Fibroblast of lung (primary cell): ENCODE measurements around the gene ELMO2. TPM values are rescaled to one million over a fixed set of nuclear protein-coding genes. Genes with fewer than 3 reads are reported as not detected.

Experiments used
- DNase-seq, 2 donors: peaks; one replicate each; pipeline versions ENCODE4 v3.0.0 to v3.0.0-alpha.2; 2010; ENCODE audit warnings: low read depth in 2 of 2
- H2AFZ ChIP-seq: 2 replicates; pipeline ENCODE4 v1.5.1; 2012; ENCODE audit warnings: low read length, control low read depth, inconsistent platforms
- H3K27ac ChIP-seq: 2 replicates; pipeline ENCODE4 v1.5.1; 2011; ENCODE audit warnings: low read length, control low read depth; ENCODE audit not compliant: insufficient read depth
- H3K27me3 ChIP-seq: 2 replicates; pipeline ENCODE4 v1.5.1; 2011; ENCODE audit warnings: mild to moderate bottlenecking, low read length; ENCODE audit not compliant: control insufficient read depth, insufficient read depth
- H3K36me3 ChIP-seq: 2 replicates; pipeline ENCODE4 v1.5.1; 2011; ENCODE audit warnings: low read length; ENCODE audit not compliant: control insufficient read depth, insufficient read depth
- H3K4me1 ChIP-seq: 2 replicates; pipeline ENCODE4 v1.5.1; 2011; ENCODE audit warnings: low read length; ENCODE audit not compliant: control insufficient read depth, insufficient read depth; ENCODE audit errors: extremely low read depth
- H3K4me2 ChIP-seq: 2 replicates; pipeline ENCODE4 v1.5.1; 2011; ENCODE audit warnings: low read length, control low read depth; ENCODE audit not compliant: insufficient read depth; ENCODE audit errors: extremely low read depth
- H3K4me3 ChIP-seq, 4 experiments: fragments of 200-600 bp in 1 of 4; sonication (generic) in 1 of 4; replicated peaks in 1 of 4; 2 replicates each; pipeline ENCODE4 v1.5.1; 2011 to 2016; ENCODE audit warnings: low read length in 4 of 4, low read depth in 3 of 4, mild to moderate bottlenecking in 3 of 4, control low read depth in 2 of 4, inconsistent platforms in 1 of 4, mixed read lengths in 1 of 4; ENCODE audit not compliant: insufficient read depth in 1 of 4; ENCODE audit errors: control extremely low read depth in 1 of 4
- H3K79me2 ChIP-seq: 2 replicates; pipeline ENCODE4 v1.5.1; 2012; ENCODE audit warnings: mild to moderate bottlenecking, low read length, inconsistent platforms; ENCODE audit not compliant: control insufficient read depth, insufficient read depth
- H3K9ac ChIP-seq: 2 replicates; pipeline ENCODE4 v1.5.1; 2011; ENCODE audit warnings: mild to moderate bottlenecking, low read length, control low read depth; ENCODE audit not compliant: insufficient read depth
- H3K9me3 ChIP-seq: 2 replicates; pipeline ENCODE4 v1.5.1; 2012; ENCODE audit warnings: low read depth, low read length; ENCODE audit not compliant: control insufficient read depth, insufficient read depth
- H4K20me1 ChIP-seq: 2 replicates; pipeline ENCODE4 v1.5.1; 2011; ENCODE audit warnings: low read length; ENCODE audit not compliant: control insufficient read depth, insufficient read depth; ENCODE audit errors: extremely low read depth
- EZH2 ChIP-seq: IDR thresholded peaks from 2 replicates; pipeline ENCODE4 v1.5.1; 2012; ENCODE audit warnings: low read length, control low read depth, mild to moderate bottlenecking; ENCODE audit errors: missing control alignments
- polyA plus RNA-seq, 2 donors: library from polyadenylated mRNA; depleted of rRNA in 1 of 2; stranded (reverse) in 1 of 2; unstranded in 1 of 2; fragments of >200 nt; gene quantifications; 2 replicates each; pipeline ENCODE4 v1.2.1, GENCODE V29; 2011 to 2012; ENCODE audit warnings: missing spikeins in 1 of 2
- total RNA-seq: library from RNA; depleted of rRNA; stranded (reverse); fragments of >200 nt; gene quantifications from 2 replicates; pipeline ENCODE4 v1.2.1, GENCODE V29; 2014
- TF ChIP-seq, protein P1 (sequence below), 2 donors: IDR thresholded peaks in 1 of 2; conservative IDR thresholded peaks in 1 of 2; 1 replicate in 1 of 2; 2 replicates in 1 of 2; pipeline ENCODE4 v1.5.1; 2011 to 2012; ENCODE audit warnings: low read length in 2 of 2, control low read depth in 1 of 2, inconsistent platforms in 1 of 2, low read depth in 1 of 2, mild to moderate bottlenecking in 1 of 2

The ELMO2 gene
- total and polyA plus RNA-seq, 2 donors (not counting 1 experiment from before 2014, with no cell fraction given) = 33.7 to 43.8 TPM

DNA sequence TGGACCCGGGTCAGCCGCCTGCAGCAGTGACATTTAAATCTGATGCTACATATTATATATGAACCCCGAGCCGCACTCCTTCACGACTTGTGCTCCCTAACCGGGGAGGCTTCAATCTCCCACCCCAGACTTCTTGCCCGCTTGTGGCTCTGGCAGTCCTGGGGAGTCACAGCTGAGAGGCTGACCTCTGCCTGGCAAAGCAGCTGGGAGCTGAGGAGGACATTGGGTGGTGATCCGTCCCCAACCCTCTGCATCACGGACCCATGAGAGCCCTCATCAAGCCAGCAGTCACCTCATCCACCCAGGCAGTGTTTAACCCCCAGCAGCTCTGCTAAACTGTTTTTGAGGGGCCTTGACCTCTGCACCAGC lies 64.4 kb downstream of the ELMO2 start:
- H3K27me3 ChIP-seq = peaks cover 46% of the 10 kb centered on the region
- DNase-seq = no peak

DNA sequence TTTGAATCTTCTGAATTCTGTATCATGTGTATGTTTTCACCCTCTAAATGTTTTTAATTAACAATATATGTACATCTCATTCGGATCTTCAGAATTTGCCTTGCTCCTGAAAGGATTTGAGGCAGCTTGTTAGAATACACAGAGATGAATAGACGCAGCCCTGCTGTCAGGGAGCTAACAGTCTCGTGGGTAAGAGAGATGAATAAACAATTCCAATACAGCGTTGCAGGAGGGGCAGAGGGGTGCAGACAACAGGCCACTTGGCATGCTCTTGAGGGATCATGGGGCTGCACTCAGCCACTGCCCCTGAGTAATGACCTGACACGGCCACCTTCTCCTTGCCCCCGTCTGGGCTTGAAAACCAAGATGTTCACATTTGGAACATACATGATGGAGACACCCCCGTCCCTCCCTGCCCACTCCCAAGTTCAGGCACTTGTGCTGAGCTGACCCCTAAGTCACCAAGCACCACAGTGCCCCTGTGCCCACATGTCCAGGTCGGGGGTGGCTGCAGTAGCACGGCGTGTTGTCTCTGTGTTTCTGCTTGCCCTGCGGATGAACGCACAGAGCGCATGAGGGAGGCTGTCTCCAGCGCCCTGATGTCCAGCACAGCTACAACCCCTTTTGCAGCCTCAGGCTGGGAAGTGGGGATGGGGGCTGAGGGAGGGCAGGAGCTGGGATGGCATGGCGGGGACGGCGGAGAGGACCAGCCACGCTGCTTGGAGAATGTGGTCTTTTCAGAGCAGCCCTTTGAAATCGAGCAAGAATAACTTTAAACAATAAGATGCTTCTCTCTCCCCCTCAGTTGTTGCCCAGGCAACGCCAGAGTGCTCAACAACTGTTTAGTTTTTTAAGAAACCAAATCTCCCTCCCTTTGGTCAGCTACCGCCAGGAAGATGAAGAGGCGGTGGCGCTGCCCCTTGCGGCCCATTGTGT lies 65.1 kb downstream of the ELMO2 start:
- Histone ChIP-seq H3K79me2 (no peaks in the 10 kb centered on the region), H3K27me3 (peaks cover 46% of the 10 kb centered on the region), H3K4me1 (no peaks in the 10 kb centered on the region), H3K27ac (no peak overlapping the region), H3K4me2 (no peak overlapping the region), H3K36me3 (no peaks in the 10 kb centered on the region), H3K9me3 (no peaks in the 10 kb centered on the region), H4K20me1 (no peaks in the 10 kb centered on the region), H3K9ac (no peak overlapping the region), H2AFZ (no peak overlapping the region), H3K4me3 (no peak overlapping the region)
- TF ChIP-seq, protein P1, sequence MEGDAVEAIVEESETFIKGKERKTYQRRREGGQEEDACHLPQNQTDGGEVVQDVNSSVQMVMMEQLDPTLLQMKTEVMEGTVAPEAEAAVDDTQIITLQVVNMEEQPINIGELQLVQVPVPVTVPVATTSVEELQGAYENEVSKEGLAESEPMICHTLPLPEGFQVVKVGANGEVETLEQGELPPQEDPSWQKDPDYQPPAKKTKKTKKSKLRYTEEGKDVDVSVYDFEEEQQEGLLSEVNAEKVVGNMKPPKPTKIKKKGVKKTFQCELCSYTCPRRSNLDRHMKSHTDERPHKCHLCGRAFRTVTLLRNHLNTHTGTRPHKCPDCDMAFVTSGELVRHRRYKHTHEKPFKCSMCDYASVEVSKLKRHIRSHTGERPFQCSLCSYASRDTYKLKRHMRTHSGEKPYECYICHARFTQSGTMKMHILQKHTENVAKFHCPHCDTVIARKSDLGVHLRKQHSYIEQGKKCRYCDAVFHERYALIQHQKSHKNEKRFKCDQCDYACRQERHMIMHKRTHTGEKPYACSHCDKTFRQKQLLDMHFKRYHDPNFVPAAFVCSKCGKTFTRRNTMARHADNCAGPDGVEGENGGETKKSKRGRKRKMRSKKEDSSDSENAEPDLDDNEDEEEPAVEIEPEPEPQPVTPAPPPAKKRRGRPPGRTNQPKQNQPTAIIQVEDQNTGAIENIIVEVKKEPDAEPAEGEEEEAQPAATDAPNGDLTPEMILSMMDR (conservative IDR thresholded peaks at IDR 0.05 in 1 of 2, IDR thresholded peaks at IDR 0.05 in 1 of 2; ENCODE audit: low read depth in 1 of 2, low read length in 2 of 2) = no peak
- peak; percentile 65 for TF ChIP-seq EZH2
- DNase-seq = no peak

More for the DNA sequence above, 64.4 kb downstream of the ELMO2 start:
- TF ChIP-seq, protein P1 (conservative IDR thresholded peaks at IDR 0.05 in 1 of 2, IDR thresholded peaks at IDR 0.05 in 1 of 2; ENCODE audit: low read depth in 1 of 2, low read length in 2 of 2) = no peak
- no peak for TF ChIP-seq EZH2
- Histone ChIP-seq H3K9ac (no peak overlapping the region), H3K36me3 (no peaks in the 10 kb centered on the region), H4K20me1 (no peaks in the 10 kb centered on the region), H3K27ac (no peak overlapping the region), H3K4me2 (no peak overlapping the region), H2AFZ (no peak overlapping the region), H3K4me3 (no peak overlapping the region), H3K4me1 (no peaks in the 10 kb centered on the region), H3K9me3 (no peaks in the 10 kb centered on the region), H3K79me2 (no peaks in the 10 kb centered on the region)

DNA sequence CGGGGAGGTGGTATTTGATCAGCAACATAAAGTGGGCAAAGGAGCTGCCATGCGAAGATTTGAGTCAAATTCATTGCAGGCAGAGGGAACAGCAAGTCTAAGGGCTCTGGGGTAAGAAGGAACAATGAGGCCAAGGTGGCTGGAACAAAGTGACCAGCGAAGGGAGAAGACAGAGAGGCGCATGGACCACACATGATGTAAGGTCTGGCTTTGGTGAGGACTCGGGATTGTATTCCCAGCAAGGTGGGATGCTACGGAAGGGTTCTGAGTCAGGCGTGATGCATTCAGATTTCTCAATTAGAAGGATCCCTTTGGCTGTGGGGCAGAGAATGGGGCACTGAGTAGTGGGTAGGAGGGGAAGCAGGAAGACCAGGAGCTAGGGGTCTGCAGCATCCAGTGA lies 67.4 kb downstream of the ELMO2 start:
- DNase-seq = no peak
- Histone ChIP-seq H3K9me3 (no peaks in the 10 kb centered on the region), H2AFZ (no peak overlapping the region), H3K27me3 (peaks cover 47% of the 10 kb centered on the region), H3K9ac (no peak overlapping the region), H3K27ac (no peak overlapping the region), H4K20me1 (no peaks in the 10 kb centered on the region), H3K36me3 (no peaks in the 10 kb centered on the region), H3K4me1 (no peaks in the 10 kb centered on the region), H3K4me3 (no peak overlapping the region), H3K79me2 (no peaks in the 10 kb centered on the region), H3K4me2 (no peak overlapping the region)
- TF ChIP-seq, protein P1 (conservative IDR thresholded peaks at IDR 0.05 in 1 of 2, IDR thresholded peaks at IDR 0.05 in 1 of 2; ENCODE audit: low read depth in 1 of 2, low read length in 2 of 2) = no peak
- TF ChIP-seq EZH2 = no peak
